NCI-H524 (cell line): Measurements from ENCODE around the gene DUSP15.
"Not testable (repeated sequence)": the region's sequence is repeated elsewhere in the genome, so short reads cannot be mapped to it uniquely, and the experiment has no call there.

Source experiments
- DNase-seq, 2 experiments: peaks; one replicate each; lab custom pipeline; 2025; lab: John Stamatoyannopoulos, UW

The DUSP15 gene

GRCh38 chr20:31869942-31870725, at the start of gene DUSP15, which contains the start of gene TTLL9:
Gene DUSP15 (minus strand): TSS chr20:31870527. CDS start chr20:31870337, 190 bp downstream.
Gene TTLL9 (plus strand): TSS chr20:31870634. CDS start chr20:31871127, 493 bp downstream.
- peak; percentile 24 to 39 for DNase-seq

GRCh38 chr20:31919410-31920155, 49.3 kb upstream of the DUSP15 start:
- DNase-seq, result no peak

- DNase-seq, result no peak
Observed at GRCh38 chr20:31918466-31919105, 48.3 kb upstream of the DUSP15 start.

- DNase-seq, result not testable (repeated sequence)
Observed at GRCh38 chr20:31917962-31918412, 47.7 kb upstream of the DUSP15 start.

- DNase-seq, result no peak
Observed at GRCh38 chr20:31916708-31917107, 46.4 kb upstream of the DUSP15 start.

GRCh38 chr20:31915491-31916280, 45.4 kb upstream of the DUSP15 start:
- peak in 1 of 2 experiments; percentile 71 for DNase-seq

GRCh38 chr20:31914170-31914569, 43.8 kb upstream of the DUSP15 start:
- no peak for DNase-seq

GRCh38 chr20:31913431-31914157, 43.3 kb upstream of the DUSP15 start:
- no peak for DNase-seq

- no peak for DNase-seq
Observed at GRCh38 chr20:31910071-31910803, 39.9 kb upstream of the DUSP15 start.

GRCh38 chr20:31909253-31910070, 39.1 kb upstream of the DUSP15 start:
- no peak for DNase-seq

GRCh38 chr20:31908424-31908823, 38.1 kb upstream of the DUSP15 start:
- no peak for DNase-seq

GRCh38 chr20:31908016-31908415, 37.7 kb upstream of the DUSP15 start:
- no peak for DNase-seq

- no peak for DNase-seq
Observed at GRCh38 chr20:31907046-31907445, 36.7 kb upstream of the DUSP15 start.

- DNase-seq, result no peak
Observed at GRCh38 chr20:31906001-31906400, 35.7 kb upstream of the DUSP15 start.

GRCh38 chr20:31903627-31904386, 33.5 kb upstream of the DUSP15 start:
- DNase-seq, result no peak

- no peak for DNase-seq
Observed at GRCh38 chr20:31901615-31902014, 31.3 kb upstream of the DUSP15 start.

- DNase-seq, result no peak
Observed at GRCh38 chr20:31897541-31897940, 27.2 kb upstream of the DUSP15 start.

- no peak for DNase-seq
Observed at GRCh38 chr20:31896049-31896448, 25.7 kb upstream of the DUSP15 start.
